AG04449 (cell line): ENCODE measurements around the gene AJAP1.

ENCODE experiments used
- CTCF ChIA-PET: fragments of 350-600 bp; formaldehyde crosslinking; extraction: SDS; loops from one replicate; lab custom pipeline; 2021; ENCODE audit warnings: antibody characterized with exemption; lab: Yijun Ruan, JAX
- POLR2A ChIA-PET: fragments of 400-600, 350-600 bp; formaldehyde crosslinking; extraction: SDS; loops from one replicate; lab custom pipeline; 2020; ENCODE audit warnings: antibody characterized with exemption, inconsistent platforms; lab: Yijun Ruan, JAX
- DNase-seq: peaks from one replicate; pipeline ENCODE4 v3.0.0-alpha.2; 2010; ENCODE audit warnings: low read depth, low spot score
- H3K4me3 ChIP-seq: 2 replicates; pipeline ENCODE4 v1.5.1; 2011; ENCODE audit warnings: low read depth, mild to moderate bottlenecking, control low read depth, low read length
- CTCF ChIP-seq: IDR thresholded peaks from one replicate; pipeline ENCODE4 v1.5.1; 2011; ENCODE audit warnings: mild to moderate bottlenecking, moderate library complexity, low read length, control low read depth, inconsistent platforms; ENCODE audit not compliant: insufficient read depth; ENCODE audit errors: missing control alignments

AJAP1 gene

GRCh38 chr1:4838231-4838630 is 183.8 kb downstream of the AJAP1 start:
- H3K4me3 ChIP-seq, result no peak overlapping the region
- no peak for DNase-seq
- TF ChIP-seq CTCF, result no peak
- POLR2A ChIA-PET, result no interaction called here
- CTCF ChIA-PET, result no interaction called here
